Thyroid gland (tissue), 4 donors: ENCODE results near the gene RAB31.

Source experiments
- POLR2A ChIP-seq, 2 donors: fragments of 450-650 bp; IDR thresholded peaks; one replicate each; pipeline ENCODE4 v1.6.1; 2017; ENCODE audit warnings: antibody characterized with exemption in 2 of 2, mild to moderate bottlenecking in 2 of 2, moderate library complexity in 1 of 2
- TF ChIP-seq, protein P1 (sequence below), 6 experiments: fragments of 200-600 bp in 3 of 6; fragments of 450-650 bp in 3 of 6; sonication (generic) in 3 of 6; IDR thresholded peaks; one replicate each; pipeline ENCODE4 v1.5.1; 2016 to 2019; ENCODE audit warnings: antibody characterized with exemption in 6 of 6, mild to moderate bottlenecking in 2 of 6, inconsistent platforms in 1 of 6, moderate library complexity in 1 of 6

DNA sequence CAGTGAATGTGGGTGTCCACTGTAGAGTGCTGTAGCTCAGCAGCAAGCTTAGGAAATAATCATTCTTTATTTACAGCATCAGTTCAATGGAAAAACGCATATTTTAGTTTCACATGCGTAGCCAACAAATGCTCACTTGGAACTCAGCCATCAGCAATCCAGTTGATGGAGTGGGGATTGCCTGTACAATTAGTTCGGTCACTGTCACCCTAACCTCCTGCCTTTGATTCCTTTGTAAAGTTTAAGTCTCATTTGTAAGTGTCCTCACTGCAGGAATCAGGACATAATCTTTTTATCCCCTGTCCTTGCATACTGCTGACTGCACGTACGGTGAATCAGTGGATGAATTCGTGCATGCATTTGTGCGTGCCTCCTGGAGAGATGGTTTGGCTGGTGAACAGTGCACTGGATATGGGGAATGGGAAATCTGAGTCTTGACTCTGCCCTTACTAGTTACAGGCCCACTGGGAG lies 55.9 kb downstream of the RAB31 start:
- no peak for TF ChIP-seq POLR2A (IDR thresholded peaks at IDR 0.05)
- TF ChIP-seq, protein P1, sequence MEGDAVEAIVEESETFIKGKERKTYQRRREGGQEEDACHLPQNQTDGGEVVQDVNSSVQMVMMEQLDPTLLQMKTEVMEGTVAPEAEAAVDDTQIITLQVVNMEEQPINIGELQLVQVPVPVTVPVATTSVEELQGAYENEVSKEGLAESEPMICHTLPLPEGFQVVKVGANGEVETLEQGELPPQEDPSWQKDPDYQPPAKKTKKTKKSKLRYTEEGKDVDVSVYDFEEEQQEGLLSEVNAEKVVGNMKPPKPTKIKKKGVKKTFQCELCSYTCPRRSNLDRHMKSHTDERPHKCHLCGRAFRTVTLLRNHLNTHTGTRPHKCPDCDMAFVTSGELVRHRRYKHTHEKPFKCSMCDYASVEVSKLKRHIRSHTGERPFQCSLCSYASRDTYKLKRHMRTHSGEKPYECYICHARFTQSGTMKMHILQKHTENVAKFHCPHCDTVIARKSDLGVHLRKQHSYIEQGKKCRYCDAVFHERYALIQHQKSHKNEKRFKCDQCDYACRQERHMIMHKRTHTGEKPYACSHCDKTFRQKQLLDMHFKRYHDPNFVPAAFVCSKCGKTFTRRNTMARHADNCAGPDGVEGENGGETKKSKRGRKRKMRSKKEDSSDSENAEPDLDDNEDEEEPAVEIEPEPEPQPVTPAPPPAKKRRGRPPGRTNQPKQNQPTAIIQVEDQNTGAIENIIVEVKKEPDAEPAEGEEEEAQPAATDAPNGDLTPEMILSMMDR (IDR thresholded peaks at IDR 0.05), result no peak
